OCI-LY7 (cell line): ENCODE results near the gene LSG1.

Source experiments
- EZH2phosphoT487 ChIP-seq: fragments of 200-600 bp; sonication (generic); IDR thresholded peaks from 2 replicates; pipeline ENCODE4 v1.6.1; 2018; ENCODE audit warnings: low read depth, borderline replicate concordance, mild to moderate bottlenecking, mixed run types, antibody characterized with exemption, low read length, moderate library complexity, mixed read lengths
- TF ChIP-seq, protein P1 (sequence below): fragments of 200-600 bp; sonication (generic); conservative IDR thresholded peaks from 2 replicates; pipeline ENCODE4 v1.5.1; 2014; ENCODE audit warnings: mild to moderate bottlenecking, antibody characterized with exemption, low read length, moderate library complexity, mixed read lengths

- TF ChIP-seq, protein P1, sequence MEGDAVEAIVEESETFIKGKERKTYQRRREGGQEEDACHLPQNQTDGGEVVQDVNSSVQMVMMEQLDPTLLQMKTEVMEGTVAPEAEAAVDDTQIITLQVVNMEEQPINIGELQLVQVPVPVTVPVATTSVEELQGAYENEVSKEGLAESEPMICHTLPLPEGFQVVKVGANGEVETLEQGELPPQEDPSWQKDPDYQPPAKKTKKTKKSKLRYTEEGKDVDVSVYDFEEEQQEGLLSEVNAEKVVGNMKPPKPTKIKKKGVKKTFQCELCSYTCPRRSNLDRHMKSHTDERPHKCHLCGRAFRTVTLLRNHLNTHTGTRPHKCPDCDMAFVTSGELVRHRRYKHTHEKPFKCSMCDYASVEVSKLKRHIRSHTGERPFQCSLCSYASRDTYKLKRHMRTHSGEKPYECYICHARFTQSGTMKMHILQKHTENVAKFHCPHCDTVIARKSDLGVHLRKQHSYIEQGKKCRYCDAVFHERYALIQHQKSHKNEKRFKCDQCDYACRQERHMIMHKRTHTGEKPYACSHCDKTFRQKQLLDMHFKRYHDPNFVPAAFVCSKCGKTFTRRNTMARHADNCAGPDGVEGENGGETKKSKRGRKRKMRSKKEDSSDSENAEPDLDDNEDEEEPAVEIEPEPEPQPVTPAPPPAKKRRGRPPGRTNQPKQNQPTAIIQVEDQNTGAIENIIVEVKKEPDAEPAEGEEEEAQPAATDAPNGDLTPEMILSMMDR, result 0 out of 2 replicates have a peak, but pooled peaks have one; percentile 13
- no peak for TF ChIP-seq EZH2phosphoT487
Measured at GRCh38 chr3:194686414-194686815, 14.4 kb upstream of the LSG1 start.
